G401.6 (cell line): ENCODE measurements around the gene VAT1.

ENCODE experiments used
- FAIRE-seq: peaks from 2 replicates; lab custom pipeline; 2012; peaks lifted over from hg19 to GRCh38; lab: Jason Lieb, UNC

Gene VAT1

DNA sequence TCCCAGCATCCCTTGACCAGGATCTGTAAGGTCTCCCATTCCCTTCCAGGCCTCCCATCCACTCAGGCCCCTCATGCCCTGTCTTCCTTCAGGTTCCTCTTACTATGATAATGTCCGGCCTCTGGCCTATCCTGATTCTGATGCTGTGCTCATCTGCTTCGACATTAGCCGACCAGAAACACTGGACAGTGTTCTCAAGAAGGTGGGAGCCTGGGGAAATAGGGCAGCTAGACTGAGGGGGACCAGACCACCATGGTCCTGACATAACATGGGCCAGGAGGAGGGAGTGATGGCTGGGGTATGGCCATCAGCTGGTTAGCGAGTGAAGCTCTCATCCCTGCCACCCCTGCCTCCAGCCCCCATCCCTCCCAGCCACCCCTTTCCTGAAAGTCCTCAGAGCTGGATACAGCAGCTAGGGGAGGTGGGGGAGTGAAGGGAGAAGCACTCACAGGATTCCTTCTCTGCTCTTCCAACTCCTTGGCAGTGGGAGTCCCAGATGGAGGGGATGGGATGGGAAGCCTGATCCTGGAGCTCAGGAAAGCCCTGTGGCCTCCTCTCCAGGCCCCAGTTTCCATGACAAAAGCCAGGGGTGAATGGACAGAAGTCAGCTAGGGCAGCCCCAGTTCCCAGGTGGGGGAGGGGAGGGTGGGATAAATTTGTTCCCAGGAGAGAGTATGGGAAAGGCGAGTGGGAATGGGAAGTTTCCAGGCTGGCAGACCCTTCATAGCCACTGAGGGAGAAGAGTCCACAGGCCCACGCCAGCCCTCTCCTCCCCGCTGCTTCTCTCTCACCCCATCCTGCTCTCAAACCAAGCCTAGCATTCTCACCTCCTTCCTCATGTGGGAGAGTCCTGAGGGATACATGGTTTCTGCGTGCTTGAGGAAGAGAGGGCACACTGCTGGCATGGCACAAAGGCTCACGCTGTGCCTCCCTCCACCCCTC is 5.2 kb upstream of the VAT1 start:
- no peak for FAIRE-seq

DNA sequence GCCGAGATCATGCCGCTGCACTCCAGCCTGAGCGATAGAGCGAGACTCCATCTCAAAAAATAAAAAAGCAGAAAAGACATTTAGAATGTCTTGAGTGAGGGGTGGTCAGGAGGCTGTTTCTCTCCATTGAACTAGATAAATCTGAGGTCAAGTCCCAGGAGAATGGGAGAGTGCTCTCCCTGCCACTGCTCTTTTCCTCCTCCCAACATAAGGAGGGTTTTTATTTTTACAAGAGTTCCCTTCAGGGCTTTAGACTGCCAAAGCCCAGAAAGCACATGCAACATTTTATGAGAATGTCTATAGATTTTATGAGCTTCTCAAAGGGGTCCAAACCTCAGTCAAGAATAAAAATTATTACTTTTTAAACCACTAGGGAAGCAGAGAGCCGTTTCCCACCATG is 4.4 kb upstream of the VAT1 start:
- FAIRE-seq, result no peak

DNA sequence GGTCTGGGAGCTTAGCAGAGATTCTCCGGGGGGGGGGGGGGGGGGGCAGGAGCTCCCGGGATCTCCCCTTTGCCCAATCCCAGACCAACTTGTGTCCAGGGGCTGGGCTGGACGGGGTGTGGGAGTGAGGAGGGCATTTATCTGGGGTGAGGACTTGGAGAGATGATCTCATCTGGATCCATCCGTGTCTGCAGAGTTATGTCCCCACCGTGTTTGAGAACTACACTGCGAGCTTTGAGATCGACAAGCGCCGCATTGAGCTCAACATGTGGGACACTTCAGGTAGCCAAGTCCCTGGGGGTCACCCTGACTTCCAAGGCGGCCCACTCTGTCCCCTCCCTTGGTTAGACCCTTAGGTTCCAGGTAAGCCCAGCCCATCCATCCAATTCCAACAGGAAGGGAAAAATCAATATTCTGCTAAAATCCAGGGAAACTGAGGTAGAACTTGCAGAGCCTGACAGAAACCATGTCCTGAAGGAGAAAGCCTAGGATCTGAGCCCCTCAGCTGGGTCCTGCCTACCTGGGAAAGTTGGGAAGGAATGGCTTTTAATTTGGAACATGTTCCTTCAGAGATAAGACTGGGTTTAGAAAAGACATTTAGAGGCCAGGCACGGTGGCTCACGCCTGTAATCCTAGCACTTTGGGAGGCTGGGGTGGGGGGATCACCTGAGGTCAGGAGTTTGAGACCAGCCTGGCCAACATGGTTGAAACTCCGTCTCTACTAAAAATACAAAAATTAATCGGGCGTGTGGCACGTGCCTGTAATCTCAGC is 3.8 kb upstream of the VAT1 start:
- no peak for FAIRE-seq

DNA sequence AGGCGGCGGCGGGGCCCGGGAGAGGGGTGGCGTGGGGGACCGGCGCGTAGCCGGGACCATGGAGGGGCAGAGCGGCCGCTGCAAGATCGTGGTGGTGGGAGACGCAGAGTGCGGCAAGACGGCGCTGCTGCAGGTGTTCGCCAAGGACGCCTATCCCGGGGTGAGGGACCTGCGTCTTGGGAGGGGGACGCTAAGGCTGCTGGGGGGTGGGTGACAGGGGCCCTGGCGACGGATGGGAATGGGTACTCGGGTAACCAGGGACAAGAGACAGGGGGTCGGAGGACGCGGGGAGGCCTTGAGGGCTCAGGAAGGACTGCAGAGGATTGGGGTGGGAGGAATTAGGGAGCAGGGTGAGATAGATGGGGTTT is 3.1 kb upstream of the VAT1 start:
- no peak for FAIRE-seq

DNA sequence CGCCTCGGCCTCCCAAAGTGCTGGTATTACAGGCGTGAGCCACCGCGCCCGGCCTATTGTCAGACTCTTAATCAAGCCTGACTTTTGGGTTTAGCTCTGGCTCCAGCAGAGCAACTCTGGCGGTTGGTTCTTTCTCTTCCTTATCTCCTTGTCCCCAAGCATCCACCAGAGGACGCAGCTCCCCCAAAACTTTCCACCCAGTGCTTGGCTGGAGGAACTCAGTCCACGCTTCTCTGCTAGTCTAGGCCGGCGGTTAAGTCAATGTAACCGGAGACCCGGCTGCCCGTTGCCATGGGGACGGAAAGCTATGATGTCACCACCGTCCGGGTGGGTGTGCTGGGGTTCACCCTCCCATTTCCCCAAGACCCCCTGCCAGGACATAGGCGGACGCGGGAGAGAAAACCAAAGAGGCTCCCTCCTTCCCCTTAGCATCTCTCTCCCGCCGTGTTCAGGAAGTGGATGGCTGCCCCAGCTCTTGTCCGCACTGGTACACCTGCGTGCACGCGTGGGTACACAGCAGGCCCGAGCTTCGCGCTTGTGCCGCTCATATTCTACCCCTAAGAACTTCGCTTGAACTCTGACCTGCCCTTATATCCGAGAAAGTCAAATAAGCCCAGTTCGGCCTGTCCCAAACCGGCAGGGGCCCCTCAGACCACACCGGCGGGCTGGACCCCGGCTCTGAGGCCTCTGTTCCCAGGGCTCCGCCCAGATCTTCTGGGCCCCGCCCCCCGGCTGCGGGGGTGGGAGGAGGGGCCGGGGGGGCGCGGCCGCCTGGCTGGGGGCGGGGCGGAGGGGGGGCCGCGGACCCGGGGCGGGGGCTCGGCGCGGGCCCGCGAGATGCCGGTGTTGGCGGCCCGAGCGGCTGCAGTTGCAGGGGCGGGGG is 2.5 kb upstream of the VAT1 start, which contains the start of gene RND2:
Gene RND2 (plus strand): TSS at position 825 of the 883 bp plus-strand sequence. CDS start 117 bp downstream, outside the sequence.
- peak; percentile 94 for FAIRE-seq

DNA sequence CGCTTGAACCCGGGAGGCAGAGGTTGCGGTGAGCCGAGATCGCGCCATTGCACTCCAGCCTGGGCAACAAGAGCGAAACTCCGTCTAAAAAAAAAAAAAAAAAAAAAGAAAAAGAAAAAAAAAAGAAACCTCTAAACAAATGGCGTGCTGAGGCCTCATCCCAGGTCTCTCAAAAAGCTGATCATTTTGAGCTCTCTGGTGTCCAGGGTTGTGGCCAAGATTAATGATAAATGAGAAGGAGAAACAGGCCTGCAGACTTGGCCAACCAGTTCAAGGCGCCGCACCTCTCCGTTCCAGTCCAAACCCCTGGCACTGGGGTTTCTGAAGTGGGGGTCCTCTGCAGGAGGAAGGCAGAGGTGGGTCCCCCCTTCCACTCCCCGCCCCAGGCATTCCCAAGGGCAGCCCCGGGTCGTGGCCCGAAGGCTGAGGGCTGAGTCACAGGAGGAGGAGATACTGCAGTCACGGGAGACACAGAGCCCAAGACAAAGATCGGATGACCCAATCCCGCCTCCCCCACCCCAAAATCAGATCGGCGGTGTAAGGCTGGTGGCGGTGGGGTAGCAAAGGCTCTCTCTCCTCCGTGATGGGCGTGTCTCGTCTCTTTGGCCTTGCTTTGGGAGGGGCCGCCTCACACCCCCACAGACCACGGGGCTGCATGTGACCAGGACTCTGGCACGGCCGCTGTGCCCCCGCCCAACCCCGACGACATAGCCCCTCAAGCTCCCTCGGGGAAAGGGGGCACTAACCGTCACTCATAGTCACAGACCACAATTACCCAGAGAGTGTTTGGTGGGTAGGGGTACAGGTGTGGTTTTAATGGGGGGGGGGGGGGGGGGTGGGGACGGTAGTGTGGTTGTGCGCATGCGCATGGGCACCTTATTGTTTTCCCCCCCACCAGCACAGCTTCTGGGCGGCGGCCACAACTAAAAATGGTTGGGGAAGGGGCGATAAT is 1.1 kb downstream of the VAT1 start:
- no peak for FAIRE-seq

DNA sequence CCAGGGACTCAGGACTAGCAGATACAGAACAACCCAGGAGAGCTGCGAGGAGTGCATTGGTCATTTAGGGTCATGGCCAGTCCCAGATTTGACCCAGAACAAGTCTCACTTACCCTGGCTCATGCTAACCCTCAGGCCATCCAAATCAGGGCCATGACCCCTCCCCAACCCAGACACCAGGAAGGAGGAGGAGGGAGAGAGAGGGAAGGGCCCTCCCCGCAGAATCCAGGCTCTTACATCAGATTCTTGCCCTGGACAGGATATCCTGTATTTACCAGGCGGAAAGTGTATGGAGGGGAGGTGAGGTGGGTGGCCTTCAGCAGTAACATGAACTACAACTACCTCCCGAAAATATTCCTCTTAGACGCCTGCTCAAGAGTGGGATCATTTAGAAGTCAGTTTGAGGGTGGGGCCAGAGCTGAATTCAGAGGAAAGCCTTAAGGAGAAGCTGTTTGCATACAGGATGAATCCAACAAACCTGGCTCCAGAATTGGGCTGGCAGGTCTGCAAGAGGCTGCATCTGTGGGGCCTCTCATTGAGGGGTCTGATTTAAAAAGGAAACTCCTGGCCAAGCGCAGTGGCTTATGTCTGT is 2.1 kb downstream of the VAT1 start:
- FAIRE-seq, result no peak

DNA sequence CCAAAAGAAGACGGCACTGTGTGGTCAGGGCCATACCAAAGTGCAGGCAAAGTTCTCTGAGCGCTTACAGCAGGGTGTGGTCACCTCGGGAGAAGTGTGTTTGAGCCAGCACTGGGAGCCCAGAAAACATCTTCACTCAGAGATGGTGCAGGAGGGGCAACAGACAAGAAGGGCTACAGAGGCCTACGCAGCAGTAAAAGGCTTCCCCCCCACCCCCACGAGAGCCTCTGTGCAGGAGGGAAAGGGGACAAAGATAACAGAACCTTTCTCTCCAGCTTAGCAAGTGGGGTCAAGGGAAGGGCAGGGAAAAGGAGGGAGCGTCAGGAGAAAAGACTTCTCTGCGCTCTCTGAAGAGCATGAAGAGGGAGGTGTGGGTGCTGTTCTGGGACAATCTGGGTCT is 2.8 kb downstream of the VAT1 start:
- no peak for FAIRE-seq

DNA sequence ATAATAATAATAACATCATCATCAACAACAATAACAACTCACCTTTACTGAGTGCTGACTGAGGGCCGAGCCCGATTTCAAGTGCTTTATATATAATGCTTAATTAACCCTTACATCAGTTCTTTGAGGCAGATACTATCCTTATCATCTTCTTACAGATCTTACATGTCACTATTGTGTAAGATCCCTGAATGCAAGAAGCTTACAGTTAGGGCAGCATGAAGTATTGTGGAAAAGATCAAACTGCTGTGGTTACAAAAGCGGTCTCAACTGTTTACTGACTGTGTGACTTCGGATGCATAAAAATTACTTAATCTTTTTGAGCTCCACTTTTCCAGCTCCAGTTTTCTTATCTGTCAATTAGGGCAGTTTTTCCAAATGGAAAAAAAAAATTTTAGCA is 3.3 kb downstream of the VAT1 start:
- FAIRE-seq, result no peak

DNA sequence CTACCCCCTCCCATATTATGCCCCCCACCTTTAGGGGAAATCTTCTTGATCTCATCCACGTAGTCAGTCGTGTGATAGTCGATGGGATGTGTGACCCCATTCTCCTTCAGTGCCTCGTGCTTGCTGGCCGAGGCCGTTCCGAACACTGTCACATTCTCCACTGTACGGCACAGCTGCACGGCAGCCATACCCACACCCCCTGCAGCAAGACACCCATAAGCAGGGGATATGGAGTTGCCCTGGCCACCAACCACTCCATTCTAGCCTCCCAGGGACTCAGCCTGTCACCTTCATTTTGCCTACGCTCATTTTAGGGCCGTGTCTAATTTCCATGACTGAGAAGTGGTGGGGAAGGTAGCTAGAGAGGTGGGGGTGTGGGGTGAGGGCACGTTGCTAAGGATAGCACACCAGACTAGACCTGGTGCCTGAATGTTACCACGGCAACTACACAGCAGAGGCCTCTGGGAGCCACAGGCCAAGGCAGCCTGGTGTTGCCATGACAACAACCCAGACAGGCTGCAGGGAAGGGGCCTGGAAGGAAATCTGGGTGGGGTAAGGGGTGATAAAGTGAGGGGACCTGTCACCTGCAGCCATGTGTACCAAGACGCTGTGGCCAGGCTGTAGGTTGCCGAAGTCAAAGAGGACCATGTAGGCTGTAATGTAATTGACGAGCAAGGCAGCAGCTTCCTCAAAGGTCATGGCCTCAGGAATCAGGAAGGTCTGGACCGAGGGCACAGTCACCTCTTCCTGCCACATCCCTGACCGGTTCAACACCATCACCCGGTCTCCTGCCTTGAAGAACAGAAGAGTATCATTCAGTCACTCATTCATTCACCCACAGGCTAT is 4.0 kb downstream of the VAT1 start:
- FAIRE-seq, result no peak

DNA sequence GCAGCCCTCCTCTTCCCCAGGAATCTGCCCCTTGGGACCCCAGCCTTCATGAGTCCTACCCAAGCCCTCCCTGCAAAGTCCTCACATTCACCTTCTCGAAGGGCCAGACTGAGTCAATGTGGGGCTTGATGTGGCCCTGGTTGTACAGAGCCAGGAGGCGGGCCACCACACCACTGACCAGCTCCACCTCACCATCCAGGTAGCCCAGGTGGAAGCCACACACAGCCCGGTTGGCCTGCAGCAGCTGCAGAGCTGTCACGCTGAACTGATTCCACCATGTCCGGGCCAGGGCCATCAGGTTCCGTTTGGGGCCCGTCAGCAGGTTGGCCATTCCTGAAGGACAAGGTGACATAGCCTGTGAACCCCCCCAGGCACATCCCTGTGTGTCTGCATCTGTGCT is 6.0 kb downstream of the VAT1 start:
- FAIRE-seq, result no peak

DNA sequence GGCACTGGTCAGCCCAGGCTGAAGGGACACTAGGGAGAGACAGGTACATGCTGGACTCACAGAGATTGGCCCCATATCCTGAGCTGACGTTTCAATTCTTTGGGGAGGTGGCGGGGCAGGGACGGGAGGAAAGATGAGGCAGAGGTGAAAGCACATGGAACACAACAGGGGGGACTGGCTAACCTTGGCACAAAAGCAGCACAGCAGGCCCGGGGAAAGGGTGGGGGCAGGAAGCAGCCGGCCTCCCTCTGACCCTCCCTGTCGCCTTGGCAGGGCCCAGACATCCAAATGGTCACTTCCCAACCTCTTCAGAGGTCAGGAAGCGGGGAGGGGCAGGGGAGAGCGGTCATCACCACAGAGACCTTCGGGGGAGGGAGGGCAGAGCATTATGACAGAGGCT is 6.6 kb downstream of the VAT1 start:
- FAIRE-seq, result no peak

DNA sequence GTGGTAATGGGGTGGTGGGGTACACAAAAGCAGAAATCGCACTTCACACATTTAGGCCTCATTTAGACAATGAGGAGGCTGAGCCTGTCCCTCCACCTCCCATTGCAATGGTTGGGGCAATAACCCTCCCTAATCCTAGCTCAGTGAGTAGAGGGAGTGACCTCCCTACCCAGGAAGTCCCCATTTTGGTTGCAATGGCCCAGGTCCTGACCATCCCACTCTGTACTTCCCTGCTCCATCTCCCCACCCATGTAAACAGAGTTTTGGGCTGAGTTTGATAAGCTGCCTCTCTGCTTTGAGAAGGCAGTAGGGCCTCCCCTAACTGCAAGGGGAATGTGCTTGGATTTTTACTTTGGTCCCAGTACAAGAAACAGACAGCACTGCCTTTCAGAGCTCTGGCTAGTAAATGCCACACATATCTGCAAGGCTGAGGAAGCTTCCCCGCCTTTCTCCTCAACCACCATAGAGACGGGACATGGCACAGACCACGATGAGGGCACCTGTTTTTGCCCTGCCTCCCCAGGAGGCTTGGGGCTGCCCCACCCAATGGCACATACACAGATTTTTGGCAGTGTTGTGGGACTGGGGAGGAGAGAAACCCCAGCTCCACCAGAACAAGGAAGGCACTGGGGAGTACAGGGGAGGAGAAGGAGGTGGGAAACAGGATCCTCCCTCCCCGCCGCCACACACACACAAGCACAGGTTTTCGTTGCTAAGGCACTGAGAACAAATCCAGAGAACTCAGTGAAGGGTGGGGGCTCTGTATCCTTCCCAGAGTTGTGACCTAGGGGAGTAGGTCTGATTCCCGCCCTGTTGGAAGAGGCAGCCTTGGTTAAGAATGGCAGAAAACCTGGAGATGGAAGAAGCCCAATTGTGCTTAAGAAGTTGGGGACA is 7.3 kb downstream of the VAT1 start:
- no peak for FAIRE-seq

DNA sequence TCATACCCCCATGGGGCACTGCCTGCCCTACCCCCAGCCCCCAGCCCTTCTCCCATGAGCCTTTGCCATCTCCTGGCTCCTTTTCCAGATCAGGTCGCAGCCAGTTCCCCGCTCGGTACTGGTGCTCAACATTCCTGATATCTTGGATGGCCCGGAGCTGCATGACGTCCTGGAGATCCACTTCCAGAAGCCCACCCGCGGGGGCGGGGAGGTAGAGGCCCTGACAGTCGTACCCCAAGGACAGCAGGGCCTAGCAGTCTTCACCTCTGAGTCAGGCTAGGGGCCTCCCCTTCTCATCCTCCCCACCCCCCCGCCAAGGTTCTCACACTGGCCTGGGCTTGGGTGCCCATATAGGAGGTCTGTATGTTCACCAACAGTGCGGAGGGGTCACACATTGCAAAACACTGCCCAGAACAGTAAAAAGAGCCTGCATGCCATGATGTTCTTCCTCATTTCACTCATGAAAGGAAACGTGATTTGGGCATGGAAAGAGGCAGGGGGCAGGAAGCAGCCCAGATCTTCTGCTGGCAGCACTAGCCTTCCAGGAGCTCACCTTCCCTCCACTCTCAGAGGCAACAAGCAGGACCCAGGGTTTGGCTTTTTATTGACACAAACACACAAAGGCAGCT is 8.1 kb downstream of the VAT1 start:
- FAIRE-seq, result no peak

DNA sequence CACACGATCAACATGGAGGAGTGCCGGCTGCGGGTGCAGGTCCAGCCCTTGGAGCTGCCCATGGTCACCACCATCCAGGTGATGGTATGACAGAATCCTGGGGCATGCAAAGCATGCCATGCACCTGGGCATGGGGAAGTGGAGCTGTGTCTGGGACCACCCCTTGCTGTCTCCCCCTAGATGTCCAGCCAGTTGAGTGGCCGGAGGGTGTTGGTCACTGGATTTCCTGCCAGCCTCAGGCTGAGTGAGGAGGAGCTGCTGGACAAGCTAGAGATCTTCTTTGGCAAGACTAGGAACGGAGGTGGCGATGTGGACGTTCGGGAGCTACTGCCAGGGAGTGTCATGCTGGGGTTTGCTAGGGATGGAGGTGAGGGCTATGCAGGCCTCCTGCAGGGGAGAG is 8.9 kb downstream of the VAT1 start:
- FAIRE-seq, result no peak

DNA sequence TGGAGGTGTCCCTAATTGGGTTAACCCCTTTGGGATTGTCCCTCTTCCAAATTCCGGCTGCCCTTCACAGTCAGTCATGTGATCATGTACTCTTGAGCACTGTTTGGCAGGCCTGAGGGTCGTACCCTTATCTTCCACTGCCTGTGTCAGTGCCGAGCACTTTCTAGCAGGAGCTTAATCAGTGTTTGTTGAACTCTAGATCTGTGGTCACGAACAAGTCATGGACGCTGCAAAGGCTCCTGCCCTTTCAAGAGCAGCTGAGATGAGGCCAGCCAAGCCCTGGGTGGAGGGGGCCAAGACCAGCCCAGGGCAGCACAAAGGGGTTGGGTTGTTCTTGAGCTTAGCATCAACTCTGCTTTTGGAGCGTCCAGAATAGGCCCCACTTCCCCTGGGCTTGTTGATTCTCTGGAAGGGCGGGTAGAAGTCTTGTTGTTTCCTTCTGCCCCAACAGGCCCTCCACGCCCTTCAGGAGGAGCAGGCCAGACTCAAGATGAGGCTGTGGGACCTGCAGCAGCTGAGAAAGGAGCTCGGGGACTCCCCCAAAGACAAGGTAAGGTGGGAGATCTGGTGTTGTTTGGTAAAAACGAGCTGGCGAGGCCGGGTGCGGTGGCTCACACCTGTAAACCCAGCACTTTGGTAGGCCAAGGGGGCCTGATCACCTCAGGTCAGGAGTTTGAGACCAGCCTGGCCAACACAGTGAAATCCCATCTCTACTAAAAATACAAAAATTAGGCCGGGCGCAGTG is 10.3 kb downstream of the VAT1 start:
- no peak for FAIRE-seq

DNA sequence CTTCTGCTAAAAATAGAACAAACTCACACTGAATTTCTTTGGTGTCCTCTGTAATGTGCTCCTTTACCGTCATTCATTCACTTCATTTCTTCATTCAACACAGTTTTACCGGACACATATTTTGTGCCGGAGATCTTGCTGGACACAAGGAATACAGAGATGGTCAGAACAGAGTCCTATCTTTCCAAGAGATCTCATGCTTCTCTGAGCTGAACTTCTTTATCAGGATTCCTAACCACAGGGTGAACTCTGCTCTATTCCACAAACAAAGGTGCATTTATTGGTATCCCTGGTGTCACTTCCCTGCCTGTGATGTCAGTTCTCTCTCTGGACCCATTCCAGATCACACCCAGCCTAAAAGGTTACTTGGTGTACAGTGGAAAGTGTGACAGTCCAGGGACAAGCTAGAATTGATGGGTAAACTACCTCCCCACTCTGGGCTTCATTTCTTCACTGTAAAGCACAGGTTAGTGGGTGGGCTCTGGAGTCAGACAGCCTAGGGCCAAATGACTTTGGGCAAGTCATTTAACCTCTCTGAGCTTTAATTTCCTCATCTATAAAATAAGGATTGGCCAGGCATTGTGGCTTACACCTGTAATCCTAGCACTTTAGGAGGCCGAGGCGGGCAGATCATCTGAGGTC is 11.4 kb downstream of the VAT1 start:
- no peak for FAIRE-seq
